ENCODE measurements around the gene CCL11.

CCL11 gene

GRCh38 chr17:34299027-34299426 lies 13.5 kb downstream of the CCL11 start:
- H3K4me3 ChIP-seq (ENCODE audit: low read length): no peak overlapping the region

GRCh38 chr17:34299956-34300577 lies 14.5 kb downstream of the CCL11 start:
- Histone ChIP-seq H3K4me2 (ENCODE audit: low read length) (no peak overlapping the region), H2AK5ac (ENCODE audit: low read length) (no peak overlapping the region), H3K9ac (ENCODE audit: low read length) (no peak overlapping the region), H4K5ac (ENCODE audit: low read length) (no peak overlapping the region), H4K8ac (ENCODE audit: low read depth, low read length) (no peak overlapping the region), H2BK120ac (ENCODE audit: low read depth, low read length) (no peak overlapping the region), H3K27ac (ENCODE audit: low read depth, low read length) (no peak overlapping the region), H2BK15ac (replicated peaks; ENCODE audit: low read depth) (no peak overlapping the region), H3K36me3 (ENCODE audit: control insufficient read depth, insufficient read depth, low read length) (no peaks in the 10 kb centered on the region), H3K23ac (ENCODE audit: low read length) (no peak overlapping the region), H2BK5ac (ENCODE audit: low read length) (no peak overlapping the region), H3K4me3 (ENCODE audit: low read length) (no peak overlapping the region), H3K79me2 (ENCODE audit: control insufficient read depth, insufficient read depth, low read length) (no peaks in the 10 kb centered on the region), H3K4me1 (ENCODE audit: control insufficient read depth, low read depth, low read length) (peaks cover 3% of the 10 kb centered on the region), H3K79me1 (ENCODE audit: low read length) (no peaks in the 10 kb centered on the region), H3K27me3 (ENCODE audit: insufficient read depth, low read length, poor library complexity) (no peaks in the 10 kb centered on the region), H3K4ac (ENCODE audit: low read depth, low read length) (no peak overlapping the region), H3K56ac (ENCODE audit: low read length) (no peak overlapping the region), H3K18ac (ENCODE audit: low read length) (no peak overlapping the region)
- no CpG with 5 or more reads among the region's 3 CpGs for WGBS (ENCODE audit: extremely low coverage, insufficient coverage, low lambda C conversion rate)
- no peak for DNase-seq

More at GRCh38 chr17:34299027-34299426, 13.5 kb downstream of the CCL11 start:
- no peak overlapping the region for H2BK120ac ChIP-seq (ENCODE audit: low read depth, low read length)
- no peak overlapping the region for H3K18ac ChIP-seq (ENCODE audit: low read length)
- H3K36me3 ChIP-seq (ENCODE audit: control insufficient read depth, insufficient read depth, low read length): no peaks in the 10 kb centered on the region
- DNase-seq: no peak
- H4K5ac ChIP-seq (ENCODE audit: low read length): peak overlapping the region; percentile 17
- H3K4ac ChIP-seq (ENCODE audit: low read depth, low read length): no peak overlapping the region
- H3K4me2 ChIP-seq (ENCODE audit: low read length): no peak overlapping the region
- no peaks in the 10 kb centered on the region for H3K79me2 ChIP-seq (ENCODE audit: control insufficient read depth, insufficient read depth, low read length)
- no peak overlapping the region for H3K56ac ChIP-seq (ENCODE audit: low read length)
- H3K27me3 ChIP-seq (ENCODE audit: insufficient read depth, low read length, poor library complexity): no peaks in the 10 kb centered on the region
- H3K79me1 ChIP-seq (ENCODE audit: low read length): no peaks in the 10 kb centered on the region
- H2AK5ac ChIP-seq (ENCODE audit: low read length): no peak overlapping the region
- H3K27ac ChIP-seq (ENCODE audit: low read depth, low read length): no peak overlapping the region
- no peak overlapping the region for H4K8ac ChIP-seq (ENCODE audit: low read depth, low read length)
- no peak overlapping the region for H3K9ac ChIP-seq (ENCODE audit: low read length)
- peak overlapping the region; percentile 91 for H3K23ac ChIP-seq (ENCODE audit: low read length)
- H2BK5ac ChIP-seq (ENCODE audit: low read length): peak overlapping the region; percentile 17
- H2BK15ac ChIP-seq (replicated peaks; ENCODE audit: low read depth): no peak overlapping the region
- WGBS (ENCODE audit: extremely low coverage, insufficient coverage, low lambda C conversion rate): no CpG with 5 or more reads among the region's 2 CpGs
- H3K4me1 ChIP-seq (ENCODE audit: control insufficient read depth, low read depth, low read length): peaks cover 3% of the 10 kb centered on the region

GRCh38 chr17:34300652-34301370 lies 15.3 kb downstream of the CCL11 start:
- no peak overlapping the region for H3K56ac ChIP-seq (ENCODE audit: low read length)
- H3K4me2 ChIP-seq (ENCODE audit: low read length): no peak overlapping the region
- H3K79me1 ChIP-seq (ENCODE audit: low read length): no peaks in the 10 kb centered on the region
- H2AK5ac ChIP-seq (ENCODE audit: low read length): no peak overlapping the region
- no peak overlapping the region for H3K23ac ChIP-seq (ENCODE audit: low read length)
- no CpG with 5 or more reads among the region's 3 CpGs for WGBS (ENCODE audit: extremely low coverage, insufficient coverage, low lambda C conversion rate)
- no peaks in the 10 kb centered on the region for H3K36me3 ChIP-seq (ENCODE audit: control insufficient read depth, insufficient read depth, low read length)
- no peak overlapping the region for H2BK5ac ChIP-seq (ENCODE audit: low read length)
- peak overlapping the region; percentile 81 for H3K4ac ChIP-seq (ENCODE audit: low read depth, low read length)
- H2BK15ac ChIP-seq (replicated peaks; ENCODE audit: low read depth): no peak overlapping the region
- DNase-seq: no peak
- no peak overlapping the region for H3K18ac ChIP-seq (ENCODE audit: low read length)
- H4K8ac ChIP-seq (ENCODE audit: low read depth, low read length): no peak overlapping the region
- H3K4me1 ChIP-seq (ENCODE audit: control insufficient read depth, low read depth, low read length): peaks cover 3% of the 10 kb centered on the region
- H3K79me2 ChIP-seq (ENCODE audit: control insufficient read depth, insufficient read depth, low read length): no peaks in the 10 kb centered on the region
- H2BK120ac ChIP-seq (ENCODE audit: low read depth, low read length): no peak overlapping the region
- H3K27ac ChIP-seq (ENCODE audit: low read depth, low read length): no peak overlapping the region
- H3K9ac ChIP-seq (ENCODE audit: low read length): no peak overlapping the region
- H4K5ac ChIP-seq (ENCODE audit: low read length): no peak overlapping the region
- no peak overlapping the region for H3K4me3 ChIP-seq (ENCODE audit: low read length)
- H3K27me3 ChIP-seq (ENCODE audit: insufficient read depth, low read length, poor library complexity): no peaks in the 10 kb centered on the region

- H2AK5ac ChIP-seq (ENCODE audit: low read length): no peak overlapping the region
- no peaks in the 10 kb centered on the region for H3K36me3 ChIP-seq (ENCODE audit: control insufficient read depth, insufficient read depth, low read length)
- no peak overlapping the region for H4K5ac ChIP-seq (ENCODE audit: low read length)
- H2BK5ac ChIP-seq (ENCODE audit: low read length): no peak overlapping the region
- H3K4me1 ChIP-seq (ENCODE audit: control insufficient read depth, low read depth, low read length): peaks cover 3% of the 10 kb centered on the region
- no peak overlapping the region for H3K18ac ChIP-seq (ENCODE audit: low read length)
- H3K27ac ChIP-seq (ENCODE audit: low read depth, low read length): no peak overlapping the region
- H3K79me2 ChIP-seq (ENCODE audit: control insufficient read depth, insufficient read depth, low read length): no peaks in the 10 kb centered on the region
- H2BK120ac ChIP-seq (ENCODE audit: low read depth, low read length): no peak overlapping the region
- H3K79me1 ChIP-seq (ENCODE audit: low read length): no peaks in the 10 kb centered on the region
- no CpG with 5 or more reads among the region's 2 CpGs for WGBS (ENCODE audit: extremely low coverage, insufficient coverage, low lambda C conversion rate)
- no peak overlapping the region for H3K9ac ChIP-seq (ENCODE audit: low read length)
- H3K4me2 ChIP-seq (ENCODE audit: low read length): no peak overlapping the region
- H2BK15ac ChIP-seq (replicated peaks; ENCODE audit: low read depth): no peak overlapping the region
- H3K4ac ChIP-seq (ENCODE audit: low read depth, low read length): no peak overlapping the region
- no peaks in the 10 kb centered on the region for H3K27me3 ChIP-seq (ENCODE audit: insufficient read depth, low read length, poor library complexity)
- DNase-seq: no peak
- no peak overlapping the region for H3K56ac ChIP-seq (ENCODE audit: low read length)
- H3K23ac ChIP-seq (ENCODE audit: low read length): no peak overlapping the region
- no peak overlapping the region for H3K4me3 ChIP-seq (ENCODE audit: low read length)
- no peak overlapping the region for H4K8ac ChIP-seq (ENCODE audit: low read depth, low read length)
These were observed 16.4 kb downstream of the CCL11 start for GRCh38 chr17:34301986-34302385.

- DNase-seq: no peak
- H3K36me3 ChIP-seq (ENCODE audit: control insufficient read depth, insufficient read depth, low read length): no peaks in the 10 kb centered on the region
- H3K4ac ChIP-seq (ENCODE audit: low read depth, low read length): no peak overlapping the region
- no peak overlapping the region for H3K27ac ChIP-seq (ENCODE audit: low read depth, low read length)
- no peak overlapping the region for H3K4me3 ChIP-seq (ENCODE audit: low read length)
- H4K8ac ChIP-seq (ENCODE audit: low read depth, low read length): no peak overlapping the region
- no peak overlapping the region for H2BK15ac ChIP-seq (replicated peaks; ENCODE audit: low read depth)
- no peak overlapping the region for H2BK120ac ChIP-seq (ENCODE audit: low read depth, low read length)
- H3K79me2 ChIP-seq (ENCODE audit: control insufficient read depth, insufficient read depth, low read length): no peaks in the 10 kb centered on the region
- no peak overlapping the region for H4K5ac ChIP-seq (ENCODE audit: low read length)
- no CpG with 5 or more reads among the region's 1 CpG for WGBS (ENCODE audit: extremely low coverage, insufficient coverage, low lambda C conversion rate)
- H2AK5ac ChIP-seq (ENCODE audit: low read length): no peak overlapping the region
- no peak overlapping the region for H3K23ac ChIP-seq (ENCODE audit: low read length)
- H3K4me1 ChIP-seq (ENCODE audit: control insufficient read depth, low read depth, low read length): peaks cover 3% of the 10 kb centered on the region
- H3K27me3 ChIP-seq (ENCODE audit: insufficient read depth, low read length, poor library complexity): no peaks in the 10 kb centered on the region
- no peak overlapping the region for H3K18ac ChIP-seq (ENCODE audit: low read length)
- H2BK5ac ChIP-seq (ENCODE audit: low read length): no peak overlapping the region
- no peaks in the 10 kb centered on the region for H3K79me1 ChIP-seq (ENCODE audit: low read length)
- H3K9ac ChIP-seq (ENCODE audit: low read length): no peak overlapping the region
- H3K4me2 ChIP-seq (ENCODE audit: low read length): no peak overlapping the region
- no peak overlapping the region for H3K56ac ChIP-seq (ENCODE audit: low read length)
These were observed 17.1 kb downstream of the CCL11 start for GRCh38 chr17:34302636-34303035.
